ENCODE measurements around the gene KLHL6.
"Not testable (repeated sequence)": the region's sequence is repeated elsewhere in the genome, so short reads cannot be mapped to it uniquely, and the experiment has no call there.

Gene KLHL6

GRCh38 chr3:183527428-183528379 is 27.8 kb downstream of the KLHL6 start:
- DNase-seq (ENCODE audit: low spot score in 2 of 2) (no peak), ATAC-seq (peak; percentile 78)
- peaks cover 3% of the 10 kb centered on the region for H3K9me3 Mint-ChIP-seq
- peak overlapping the region; percentile 63 for H3K27ac Mint-ChIP-seq
- H3K4me3 Mint-ChIP-seq = peak overlapping the region; percentile 28
- peaks cover 81% of the 10 kb centered on the region for H3K36me3 Mint-ChIP-seq
- H3K4me1 Mint-ChIP-seq = peaks cover 49% of the 10 kb centered on the region

GRCh38 chr3:183526838-183527427 is 28.6 kb downstream of the KLHL6 start:
- Mint-ChIP-seq H3K36me3 (peaks cover 88% of the 10 kb centered on the region), H3K4me3 (peak overlapping the region; percentile 28), H3K9me3 (peaks cover 3% of the 10 kb centered on the region), H3K4me1 (peaks cover 43% of the 10 kb centered on the region), H3K27ac (peak overlapping the region; percentile 63)
- ATAC-seq = peak; percentile 60
- no peak for DNase-seq (ENCODE audit: low spot score in 2 of 2)

- no peak overlapping the region for H3K4me3 Mint-ChIP-seq
- peaks cover 3% of the 10 kb centered on the region for H3K9me3 Mint-ChIP-seq
- peaks cover 44% of the 10 kb centered on the region for H3K4me1 Mint-ChIP-seq
- H3K27ac Mint-ChIP-seq = no peak overlapping the region
- DNase-seq (ENCODE audit: low spot score in 2 of 2) (no peak), ATAC-seq (no peak)
- H3K36me3 Mint-ChIP-seq = peaks cover 82% of the 10 kb centered on the region
Measured at GRCh38 chr3:183524476-183524875, 31.0 kb downstream of the KLHL6 start.

GRCh38 chr3:183520741-183521556 is 34.6 kb downstream of the KLHL6 start:
- not testable (repeated sequence) for DNase-seq (ENCODE audit: low spot score in 2 of 2); ATAC-seq; H3K4me3 Mint-ChIP-seq; H3K9me3 Mint-ChIP-seq
- Mint-ChIP-seq H3K4me1 (peaks cover 47% of the 10 kb centered on the region), H3K27ac (peak overlapping the region; percentile 65), H3K36me3 (peaks cover 60% of the 10 kb centered on the region)

- not testable (repeated sequence) for ATAC-seq; DNase-seq (ENCODE audit: low spot score in 2 of 2); H3K4me3 Mint-ChIP-seq; H3K9me3 Mint-ChIP-seq
- Mint-ChIP-seq H3K4me1 (peaks cover 52% of the 10 kb centered on the region), H3K36me3 (peaks cover 53% of the 10 kb centered on the region), H3K27ac (peak overlapping the region; percentile 9)
Measured at GRCh38 chr3:183520295-183520694, 35.2 kb downstream of the KLHL6 start.

- H3K4me3 Mint-ChIP-seq = no peak overlapping the region
- peaks cover 52% of the 10 kb centered on the region for H3K36me3 Mint-ChIP-seq
- no peaks in the 10 kb centered on the region for H3K9me3 Mint-ChIP-seq
- no peak for DNase-seq (ENCODE audit: low spot score in 2 of 2)
- peak overlapping the region; percentile 9 for H3K27ac Mint-ChIP-seq
- H3K4me1 Mint-ChIP-seq = peaks cover 52% of the 10 kb centered on the region
- ATAC-seq = no peak
Measured at GRCh38 chr3:183519891-183520290, 35.6 kb downstream of the KLHL6 start.

- peak; percentile 42 for ATAC-seq
- no peaks in the 10 kb centered on the region for H3K9me3 Mint-ChIP-seq
- H3K36me3 Mint-ChIP-seq = peaks cover 48% of the 10 kb centered on the region
- DNase-seq (ENCODE audit: low spot score in 2 of 2) = no peak
- peaks cover 64% of the 10 kb centered on the region for H3K4me1 Mint-ChIP-seq
- peak overlapping the region; percentile 43 for H3K27ac Mint-ChIP-seq
- no peak overlapping the region for H3K4me3 Mint-ChIP-seq
Measured at GRCh38 chr3:183518491-183519251, 36.8 kb downstream of the KLHL6 start.

- H3K4me3 Mint-ChIP-seq = no peak overlapping the region
- H3K9me3 Mint-ChIP-seq = no peaks in the 10 kb centered on the region
- peak overlapping the region; percentile 43 for H3K27ac Mint-ChIP-seq
- no peak for ATAC-seq
- H3K4me1 Mint-ChIP-seq = peaks cover 73% of the 10 kb centered on the region
- DNase-seq (ENCODE audit: low spot score in 2 of 2) = no peak
- H3K36me3 Mint-ChIP-seq = peaks cover 46% of the 10 kb centered on the region
Measured at GRCh38 chr3:183517607-183518006, 37.9 kb downstream of the KLHL6 start.

GRCh38 chr3:183515968-183516851 is 39.3 kb downstream of the KLHL6 start:
- ATAC-seq = peak; percentile 86
- Mint-ChIP-seq H3K4me1 (peaks cover 75% of the 10 kb centered on the region), H3K4me3 (peak overlapping the region; percentile 8), H3K36me3 (peaks cover 40% of the 10 kb centered on the region), H3K9me3 (no peaks in the 10 kb centered on the region), H3K27ac (peak overlapping the region; percentile 29)
- peak in 1 of 2 donors; percentile 63 for DNase-seq (ENCODE audit: low spot score in 2 of 2)

GRCh38 chr3:183514021-183514420 is 41.5 kb downstream of the KLHL6 start:
- Mint-ChIP-seq H3K27ac (peak overlapping the region; percentile 29), H3K36me3 (peaks cover 32% of the 10 kb centered on the region), H3K4me3 (no peak overlapping the region), H3K4me1 (peaks cover 63% of the 10 kb centered on the region), H3K9me3 (no peaks in the 10 kb centered on the region)
- ATAC-seq = no peak
- no peak for DNase-seq (ENCODE audit: low spot score in 2 of 2)

GRCh38 chr3:183513046-183513706 is 42.3 kb downstream of the KLHL6 start:
- no peak overlapping the region for H3K27ac Mint-ChIP-seq
- peaks cover 39% of the 10 kb centered on the region for H3K36me3 Mint-ChIP-seq
- H3K4me1 Mint-ChIP-seq = peaks cover 55% of the 10 kb centered on the region
- H3K9me3 Mint-ChIP-seq = no peaks in the 10 kb centered on the region
- ATAC-seq = peak; percentile 89
- no peak overlapping the region for H3K4me3 Mint-ChIP-seq
- DNase-seq (ENCODE audit: low spot score in 2 of 2) = no peak

- H3K9me3 Mint-ChIP-seq; H3K4me3 Mint-ChIP-seq; DNase-seq (ENCODE audit: low spot score in 2 of 2); ATAC-seq: not testable (repeated sequence)
- Mint-ChIP-seq H3K36me3 (peaks cover 50% of the 10 kb centered on the region), H3K4me1 (peaks cover 47% of the 10 kb centered on the region), H3K27ac (peak overlapping the region; percentile 81)
Measured at GRCh38 chr3:183511286-183512131, 44.0 kb downstream of the KLHL6 start.

- DNase-seq (ENCODE audit: low spot score in 2 of 2) (no peak), ATAC-seq (no peak)
- Mint-ChIP-seq H3K9me3 (no peaks in the 10 kb centered on the region), H3K4me1 (peaks cover 28% of the 10 kb centered on the region), H3K4me3 (no peak overlapping the region), H3K36me3 (peaks cover 61% of the 10 kb centered on the region), H3K27ac (no peak overlapping the region)
Measured at GRCh38 chr3:183508821-183509220, 46.7 kb downstream of the KLHL6 start.

Data from stimulated activated effector memory CD8-positive, alpha-beta T cell treated with anti-CD3 and anti-CD28 coated beads, Interleukin-12 subunit alpha, Interleukin-12 subunit beta, amount 100 ng/mL, for 72 hours (primary cell).